Measurements from ENCODE around the gene CD8B.
A peak's percentile ranks its signal among the peaks of the same experiment; 100 is the strongest.

Gene CD8B

DNA sequence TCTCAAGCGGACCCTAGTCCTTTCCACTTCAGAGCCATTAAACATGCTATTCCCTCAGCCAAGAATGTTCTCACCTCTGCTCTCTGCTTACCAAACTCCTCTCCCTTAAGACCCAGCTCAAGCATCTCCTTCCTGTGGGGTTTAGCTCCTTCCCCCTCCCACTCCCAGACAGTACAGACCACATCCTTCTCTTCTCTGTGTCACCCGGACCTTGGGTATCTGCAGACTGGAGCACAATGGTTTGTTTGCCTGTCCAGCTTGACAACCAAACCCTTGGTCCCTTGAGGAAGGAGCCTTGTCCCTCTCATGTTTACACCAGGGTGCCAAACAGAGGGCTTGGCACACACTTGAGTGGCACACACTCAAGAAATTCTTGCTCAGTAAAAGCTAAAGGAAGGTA, 66.8 kb downstream of the CD8B start:
- DNase-seq = no peak

- no peak for DNase-seq
Measured at GRCh38 chr2:86793752-86794151, 67.9 kb downstream of the CD8B start.

- DNase-seq = no peak
Measured at GRCh38 chr2:86791573-86791972, 70.1 kb downstream of the CD8B start.

GRCh38 chr2:86790676-86791572, 70.8 kb downstream of the CD8B start, which contains the start of gene CD8A:
TSS of gene CD8A (minus strand) at chr2:86790913. CDS start at chr2:86790825, 88 bp downstream.
- peak; percentile 16 for DNase-seq

GRCh38 chr2:86790134-86790675, 71.5 kb downstream of the CD8B start:
- no peak for DNase-seq

DNA sequence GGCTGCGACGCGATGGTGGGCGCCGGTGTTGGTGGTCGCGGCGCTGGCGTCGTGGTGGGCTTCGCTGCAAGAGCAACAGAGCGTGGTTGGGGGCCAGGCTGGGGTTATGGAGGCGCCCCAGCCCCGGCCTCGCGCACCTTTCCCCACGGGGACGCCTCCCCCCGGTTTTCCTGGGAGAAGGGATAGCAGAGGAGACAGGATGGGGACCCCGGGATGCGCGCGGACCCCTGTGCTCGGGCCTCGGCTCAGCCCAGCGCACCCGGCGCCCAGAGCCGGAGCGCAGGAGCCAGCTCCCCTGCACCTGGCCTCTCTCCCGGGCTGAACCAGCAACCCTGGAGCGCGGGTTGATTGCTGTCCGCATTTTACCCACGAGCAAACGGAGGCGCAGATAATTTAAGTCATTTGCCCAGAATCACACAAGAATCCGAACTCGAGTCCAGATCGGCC, 72.0 kb downstream of the CD8B start:
- no peak for DNase-seq

GRCh38 chr2:86788881-86789686, 72.6 kb downstream of the CD8B start:
- no peak for DNase-seq

DNA sequence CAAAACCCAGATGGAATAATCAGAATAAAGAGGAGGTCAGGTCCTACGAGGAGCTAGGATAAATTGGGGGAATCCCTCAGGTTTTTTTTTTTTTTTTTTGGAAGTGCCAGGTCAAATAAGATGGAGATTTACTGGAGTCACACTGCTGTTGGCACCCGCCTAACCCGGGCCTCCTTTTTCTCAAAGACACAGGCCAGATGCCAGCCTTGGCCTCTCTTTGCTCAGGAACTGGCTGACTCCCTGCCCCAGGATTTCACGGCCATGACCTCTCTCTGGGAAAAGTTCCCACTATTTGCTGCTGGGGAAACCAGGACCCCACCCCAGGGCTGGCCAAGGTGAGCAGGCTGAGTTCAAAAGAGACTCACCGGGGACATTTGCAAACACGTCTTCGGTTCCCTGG, 73.5 kb downstream of the CD8B start:
- no peak for DNase-seq

DNA sequence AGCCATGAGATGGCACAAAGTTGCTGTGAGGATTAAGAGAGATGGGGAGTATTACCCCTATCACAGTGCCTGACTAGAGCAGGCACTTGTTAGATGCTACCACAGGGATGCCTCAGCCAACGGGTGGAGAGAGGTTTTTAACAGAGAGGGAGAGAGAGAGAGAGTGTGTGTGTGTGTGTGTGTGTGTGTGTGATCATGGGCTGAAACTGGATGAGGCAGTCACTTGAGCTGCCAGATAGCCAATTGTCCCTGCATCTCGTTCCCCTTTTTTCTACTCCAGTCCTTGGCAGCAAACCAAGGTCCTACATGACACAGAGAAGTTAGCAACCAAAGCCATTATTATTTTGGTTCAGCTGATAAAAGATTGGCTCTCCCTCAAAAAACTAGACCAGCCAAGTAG, 74.0 kb downstream of the CD8B start:
- DNase-seq = no peak

DNA sequence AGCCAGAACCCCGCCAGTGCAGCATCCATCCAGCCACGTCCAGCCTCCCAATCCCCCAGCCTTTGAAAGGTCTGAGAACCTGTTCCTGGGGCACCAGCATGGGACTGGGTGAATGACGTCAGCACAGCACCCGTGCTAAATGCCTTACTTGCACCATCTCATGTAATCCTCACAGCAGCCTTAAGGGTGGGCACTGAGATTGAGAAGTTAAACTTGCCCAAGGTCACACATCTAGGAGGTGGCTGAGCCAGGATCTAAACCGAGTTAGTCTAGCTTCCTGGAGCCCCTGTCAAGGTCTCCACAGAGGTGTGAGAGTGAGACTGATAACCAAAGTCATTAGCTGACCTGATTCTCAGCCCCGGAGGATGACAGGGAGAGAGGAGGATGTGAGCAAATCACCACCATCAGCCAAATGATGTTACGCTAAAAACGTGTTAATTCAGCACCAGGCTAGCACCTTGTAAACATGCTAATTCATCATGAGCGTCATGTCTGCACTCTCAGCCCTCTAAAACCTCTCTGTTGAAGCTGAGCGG, 75.6 kb downstream of the CD8B start:
- DNase-seq = no peak

GRCh38 chr2:86785456-86785855, 76.2 kb downstream of the CD8B start:
- DNase-seq = no peak

DNA sequence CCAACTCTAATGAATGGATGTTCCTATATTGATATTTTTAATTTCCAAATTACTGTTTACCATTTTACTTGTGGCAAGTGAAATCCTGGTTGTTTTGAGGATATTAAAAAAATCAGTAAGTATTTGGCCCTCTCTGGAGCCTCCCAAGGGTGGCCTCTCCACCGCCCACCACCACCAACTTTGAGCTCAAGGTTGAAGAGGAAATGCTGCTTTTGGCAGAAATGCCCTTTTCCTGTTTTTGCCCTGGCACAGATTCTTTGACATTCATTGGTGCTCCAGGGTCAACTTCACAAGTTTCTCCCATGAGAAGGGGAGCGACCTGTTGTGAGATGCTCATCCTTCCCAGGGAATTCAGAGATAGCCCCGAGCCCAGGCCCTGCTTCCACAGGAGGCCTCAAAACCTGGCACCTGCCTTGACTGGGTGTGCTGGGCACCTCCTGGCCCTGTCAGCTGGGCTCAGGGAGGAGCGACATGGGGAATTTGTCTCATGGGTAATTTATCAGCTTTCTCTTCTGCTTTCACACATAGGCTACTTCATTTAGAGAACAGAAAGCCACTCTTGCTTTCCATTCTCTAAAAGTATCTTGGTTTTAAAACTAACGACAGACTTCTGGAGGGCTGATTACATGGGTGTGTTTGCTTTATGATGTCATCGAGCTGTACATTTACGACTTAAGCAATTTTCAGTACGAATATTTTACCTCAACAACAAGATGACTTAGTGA, 77.9 kb downstream of the CD8B start:
- peak; percentile 6 for DNase-seq

DNA sequence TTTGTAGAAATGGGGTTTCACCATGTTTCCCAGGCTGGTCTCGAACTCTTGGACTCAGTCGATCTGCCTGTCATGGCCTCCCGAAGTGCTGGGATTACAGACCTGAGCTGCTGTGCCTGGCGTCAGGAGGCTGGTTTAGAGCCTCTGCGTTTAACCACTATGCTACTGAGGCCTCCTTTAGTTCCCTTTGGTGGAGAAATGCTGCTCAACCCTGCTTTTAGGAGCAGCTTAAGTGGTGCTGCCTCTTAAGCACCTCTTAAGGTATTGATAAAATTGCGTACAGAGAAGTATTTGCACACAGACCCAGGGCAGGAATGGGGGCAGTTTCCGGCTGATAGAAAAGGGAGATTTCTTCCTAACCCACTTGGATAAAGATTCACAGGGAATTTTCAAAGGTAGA, 78.9 kb downstream of the CD8B start:
- DNase-seq = no peak

GRCh38 chr2:86781363-86781762, 80.3 kb downstream of the CD8B start:
- DNase-seq = no peak

DNA sequence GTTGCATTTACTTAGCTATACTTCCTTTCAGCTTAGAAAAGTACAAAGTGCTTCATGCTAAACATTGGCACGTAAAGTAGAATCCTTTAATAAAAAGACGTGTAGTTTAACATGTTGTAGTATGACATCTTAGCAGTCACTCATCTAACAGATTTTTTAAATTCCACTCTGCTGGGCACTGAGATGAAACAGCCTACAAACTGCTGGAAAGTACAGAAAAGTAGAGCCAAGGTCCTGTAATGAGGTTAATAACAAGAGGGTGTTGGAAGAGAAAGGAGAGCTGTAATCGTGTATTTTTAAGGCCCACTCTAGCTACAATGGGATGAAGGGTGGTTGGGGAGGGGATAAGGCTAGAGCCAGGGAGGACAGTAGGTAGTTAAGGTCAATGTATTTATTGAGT, 81.7 kb downstream of the CD8B start:
- DNase-seq = no peak

DNA sequence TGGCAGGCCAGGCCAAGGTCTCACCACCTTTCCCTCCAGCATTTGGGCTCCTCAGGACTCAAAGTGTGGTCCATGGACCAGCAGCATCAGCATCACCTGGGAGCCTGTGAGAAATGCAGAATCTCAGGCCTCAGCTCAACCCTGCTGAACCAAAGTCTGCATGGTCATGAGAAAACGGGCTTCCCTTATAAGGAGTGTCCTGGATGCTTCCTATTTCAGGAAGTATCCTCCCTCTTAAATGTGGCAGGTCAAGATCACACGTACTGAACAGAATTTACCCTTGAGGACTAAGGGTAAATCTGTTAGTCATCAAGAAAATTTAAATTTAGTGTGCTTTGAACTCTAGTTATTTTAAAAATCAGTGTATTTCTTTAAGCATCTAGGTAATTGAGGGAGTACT, 82.7 kb downstream of the CD8B start:
- no peak for DNase-seq

- DNase-seq = no peak
Measured at GRCh38 chr2:86776532-86776931, 85.2 kb downstream of the CD8B start.

DNA sequence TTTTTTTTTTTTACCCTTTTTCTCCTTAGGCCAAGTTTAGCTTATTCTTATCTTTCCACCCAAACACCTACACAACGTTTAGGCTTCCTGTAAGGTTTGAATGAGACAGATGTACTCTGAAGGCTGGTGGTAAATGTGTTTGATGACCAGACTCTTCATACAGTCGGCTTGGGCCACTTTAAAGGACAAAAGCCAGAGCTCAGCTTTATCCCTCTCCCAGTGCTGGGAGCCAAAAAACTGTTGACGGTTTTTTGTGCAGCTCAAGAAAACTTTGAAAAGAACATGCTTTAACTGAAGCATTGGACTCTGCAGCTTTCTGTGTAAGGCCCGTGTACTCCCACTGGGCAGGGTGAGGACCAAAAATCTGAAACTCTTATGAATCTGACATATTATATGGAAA, 86.3 kb downstream of the CD8B start:
- DNase-seq = no peak

DNA sequence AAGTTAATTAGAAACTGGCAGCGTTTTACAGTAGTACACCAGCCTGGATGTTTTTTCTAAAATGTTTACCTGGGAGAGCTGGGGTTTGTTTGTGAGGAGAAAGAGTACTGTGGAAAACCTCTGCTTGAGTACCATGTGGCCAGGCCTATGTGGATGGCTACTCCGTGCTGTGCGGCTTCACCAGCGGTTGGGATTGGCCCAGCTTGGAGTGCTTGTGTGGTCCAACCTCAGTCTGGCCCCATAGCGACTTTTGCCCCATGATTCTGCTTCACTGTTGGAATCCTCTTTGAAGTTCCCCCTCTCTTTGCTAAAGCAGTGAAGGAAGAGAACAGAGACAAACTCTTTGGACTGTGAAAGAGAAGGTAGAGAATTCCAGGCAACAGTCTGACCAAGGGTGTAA, 86.8 kb downstream of the CD8B start:
- DNase-seq = no peak

- DNase-seq = no peak
Measured at GRCh38 chr2:86772611-86773010, 89.1 kb downstream of the CD8B start.

- no peak for DNase-seq
Measured at GRCh38 chr2:86770816-86771301, 90.8 kb downstream of the CD8B start.

GRCh38 chr2:86769838-86770237, 91.8 kb downstream of the CD8B start:
- DNase-seq = no peak
